B cell (primary cell): ENCODE data around the gene ADAMTS12.

Experiments
- EZH2 ChIP-seq: IDR thresholded peaks from 2 replicates; pipeline ENCODE4 v1.6.1; 2012; ENCODE audit warnings: borderline replicate concordance, low read depth, mild to moderate bottlenecking, moderate library complexity, low read length; ENCODE audit not compliant: insufficient read depth, poor library complexity, severe bottlenecking
- TF ChIP-seq, protein P1 (sequence below): fragments of 200-600 bp; IDR thresholded peaks from one replicate; pipeline ENCODE4 v1.8.0; 2022; ENCODE audit warnings: antibody characterized with exemption, mild to moderate bottlenecking

DNA sequence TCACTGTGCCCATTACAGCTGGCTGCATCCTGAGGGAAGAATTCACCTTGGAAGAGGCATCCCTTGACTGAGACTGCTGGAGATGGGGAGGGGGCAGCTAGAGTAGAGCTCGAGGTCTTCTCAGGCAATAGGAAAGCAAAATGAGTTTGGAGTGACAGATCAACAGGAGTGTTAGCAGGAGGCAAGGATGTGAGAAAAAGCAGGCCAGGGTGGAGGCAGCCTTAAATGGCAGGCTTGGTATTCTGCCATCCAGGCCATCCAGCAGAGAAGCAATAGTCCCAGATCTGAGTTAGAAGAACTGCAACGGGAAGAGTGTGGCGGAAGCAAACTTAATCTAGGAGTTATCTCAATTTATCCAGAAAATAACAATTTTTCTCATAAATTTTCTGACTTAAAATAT, 6.1 kb downstream of the ADAMTS12 start:
- TF ChIP-seq, protein P1, sequence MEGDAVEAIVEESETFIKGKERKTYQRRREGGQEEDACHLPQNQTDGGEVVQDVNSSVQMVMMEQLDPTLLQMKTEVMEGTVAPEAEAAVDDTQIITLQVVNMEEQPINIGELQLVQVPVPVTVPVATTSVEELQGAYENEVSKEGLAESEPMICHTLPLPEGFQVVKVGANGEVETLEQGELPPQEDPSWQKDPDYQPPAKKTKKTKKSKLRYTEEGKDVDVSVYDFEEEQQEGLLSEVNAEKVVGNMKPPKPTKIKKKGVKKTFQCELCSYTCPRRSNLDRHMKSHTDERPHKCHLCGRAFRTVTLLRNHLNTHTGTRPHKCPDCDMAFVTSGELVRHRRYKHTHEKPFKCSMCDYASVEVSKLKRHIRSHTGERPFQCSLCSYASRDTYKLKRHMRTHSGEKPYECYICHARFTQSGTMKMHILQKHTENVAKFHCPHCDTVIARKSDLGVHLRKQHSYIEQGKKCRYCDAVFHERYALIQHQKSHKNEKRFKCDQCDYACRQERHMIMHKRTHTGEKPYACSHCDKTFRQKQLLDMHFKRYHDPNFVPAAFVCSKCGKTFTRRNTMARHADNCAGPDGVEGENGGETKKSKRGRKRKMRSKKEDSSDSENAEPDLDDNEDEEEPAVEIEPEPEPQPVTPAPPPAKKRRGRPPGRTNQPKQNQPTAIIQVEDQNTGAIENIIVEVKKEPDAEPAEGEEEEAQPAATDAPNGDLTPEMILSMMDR: no peak
- no peak for TF ChIP-seq EZH2
